ENCODE data around the gene EYS.

EYS gene

DNA sequence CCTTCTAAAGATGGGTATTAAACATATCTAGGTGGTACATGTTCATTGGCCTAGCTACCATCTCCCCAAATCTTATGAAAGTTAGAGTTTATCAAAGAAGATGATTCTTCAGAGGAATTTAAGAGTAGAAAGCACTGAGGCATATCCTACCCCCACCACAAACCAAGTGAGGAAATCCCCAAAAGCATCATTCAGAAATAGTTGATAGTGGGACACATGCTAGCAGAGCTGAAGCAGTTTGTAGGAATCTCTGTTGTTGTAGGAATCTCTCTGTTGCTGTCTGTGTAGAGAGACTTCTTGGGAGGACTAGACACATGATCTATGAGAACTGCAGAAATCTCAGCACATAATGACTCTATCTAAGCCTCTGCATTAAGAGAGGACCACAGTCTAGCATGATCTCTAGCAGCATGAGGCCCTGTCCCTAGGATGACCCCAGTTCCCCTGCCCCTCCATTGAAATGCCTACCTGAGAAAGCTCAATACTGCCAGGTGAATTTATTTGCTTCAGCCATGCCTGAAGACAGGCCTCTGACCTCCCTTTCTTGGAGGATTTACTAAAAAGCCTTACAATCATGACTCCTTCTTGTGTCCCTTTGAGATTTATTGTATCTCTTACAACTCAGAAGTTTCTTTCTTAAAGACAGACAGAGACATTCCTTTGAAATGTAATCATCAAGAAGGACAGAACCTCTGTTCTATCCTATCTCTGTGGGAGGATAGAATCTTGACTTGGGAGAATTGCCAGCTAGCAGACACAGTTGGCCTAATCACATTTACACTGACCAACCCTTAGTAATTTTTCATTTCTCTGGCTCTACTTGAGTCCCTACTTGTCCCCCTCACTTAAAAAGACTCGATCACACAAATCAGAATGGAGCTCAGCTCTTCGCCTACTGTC, 1489.1 kb downstream of the EYS start:
- ATAC-seq: no peak

DNA sequence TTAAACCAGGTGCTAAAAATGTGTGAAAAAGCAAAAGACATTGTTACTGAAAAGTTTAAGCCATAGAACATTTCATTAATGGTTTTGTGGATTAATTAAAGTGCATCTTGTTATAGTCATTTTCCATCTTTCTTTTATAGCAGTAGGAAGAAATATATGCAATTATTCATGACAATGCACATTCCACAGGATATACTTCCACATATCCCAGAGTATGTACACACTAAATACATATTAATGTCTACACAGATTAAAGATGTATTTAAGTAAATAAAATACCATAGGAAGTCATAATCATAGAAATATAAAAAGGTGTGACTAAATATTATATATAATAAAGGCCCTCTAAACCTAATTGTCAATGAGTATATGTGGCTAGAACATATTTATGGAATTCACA, 1492.7 kb downstream of the EYS start:
- no peak for ATAC-seq

DNA sequence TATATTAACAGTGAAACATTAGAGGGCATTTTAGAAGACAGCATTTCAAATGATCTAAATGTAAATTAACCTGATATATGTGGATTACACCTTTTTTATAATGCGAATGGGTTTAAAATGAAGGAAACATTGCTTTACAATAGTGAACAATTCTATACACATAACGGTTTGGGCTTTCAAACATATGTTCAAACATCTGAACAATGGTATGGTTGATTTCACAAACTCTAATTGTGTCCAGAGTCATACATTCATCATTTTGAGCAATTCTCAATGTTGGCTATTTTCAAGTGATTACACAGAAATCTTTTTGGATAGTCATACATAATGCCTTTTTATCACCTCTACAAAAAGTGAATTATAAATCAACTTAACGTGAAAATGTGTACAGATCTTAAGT, 1493.3 kb downstream of the EYS start:
- ATAC-seq: no peak

DNA sequence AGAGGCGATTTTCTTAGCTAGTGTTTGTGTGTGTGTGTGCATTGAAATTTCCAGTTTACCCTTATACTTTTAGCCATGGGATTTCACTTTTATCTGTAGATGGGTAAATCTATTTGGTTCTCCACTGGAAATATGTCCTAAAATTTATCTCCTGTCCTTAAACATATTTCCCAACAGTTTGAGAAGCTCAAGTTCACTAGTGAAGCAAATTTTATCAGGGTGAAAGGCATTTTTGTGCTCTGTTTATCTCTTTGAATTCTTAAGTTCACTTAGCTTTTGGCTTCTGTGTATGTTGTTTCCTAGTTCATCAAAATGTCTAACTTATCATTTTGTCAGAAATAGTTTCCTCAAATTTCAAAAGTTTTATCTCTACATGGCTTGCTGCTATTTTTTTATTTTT, 1509.8 kb downstream of the EYS start:
- no peak for ATAC-seq

DNA sequence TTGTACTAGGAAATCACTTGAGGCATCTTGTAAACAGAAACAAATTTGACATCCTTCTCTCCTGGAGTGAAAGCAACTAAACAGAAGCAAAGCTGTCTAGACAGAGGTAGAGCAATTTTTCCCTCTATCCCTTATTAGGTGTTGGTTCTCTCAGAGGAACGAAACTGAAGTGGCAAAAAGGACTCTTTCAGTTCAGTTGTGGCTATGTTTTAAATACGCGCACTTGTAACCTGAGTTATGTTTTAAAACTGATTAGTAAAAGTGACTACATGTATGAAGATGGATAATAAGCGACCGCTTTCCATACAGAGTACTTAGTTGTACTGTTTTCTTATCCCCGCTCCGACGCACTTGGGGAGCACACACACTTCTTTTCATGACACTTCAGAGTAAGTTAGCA, 1520.4 kb downstream of the EYS start:
- no peak for ATAC-seq

DNA sequence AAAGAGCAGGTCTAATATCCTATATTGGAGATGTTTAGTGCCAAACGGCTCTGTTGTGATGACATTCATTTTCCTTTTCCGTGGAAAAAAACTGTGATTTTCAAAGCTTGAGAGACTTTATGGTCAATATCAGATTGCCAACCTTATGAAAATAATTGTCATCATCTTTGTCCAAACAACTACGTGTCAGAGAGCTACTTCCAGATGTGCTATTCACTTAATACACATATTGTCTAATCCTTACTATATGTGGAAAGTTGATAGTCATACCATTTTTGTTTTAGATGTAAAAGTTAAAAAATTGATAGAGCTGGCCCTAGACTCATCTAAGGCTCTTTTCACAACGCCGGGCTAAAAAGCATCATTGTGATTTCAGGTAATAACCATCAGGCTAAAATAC, 1521.4 kb downstream of the EYS start:
- ATAC-seq: no peak

DNA sequence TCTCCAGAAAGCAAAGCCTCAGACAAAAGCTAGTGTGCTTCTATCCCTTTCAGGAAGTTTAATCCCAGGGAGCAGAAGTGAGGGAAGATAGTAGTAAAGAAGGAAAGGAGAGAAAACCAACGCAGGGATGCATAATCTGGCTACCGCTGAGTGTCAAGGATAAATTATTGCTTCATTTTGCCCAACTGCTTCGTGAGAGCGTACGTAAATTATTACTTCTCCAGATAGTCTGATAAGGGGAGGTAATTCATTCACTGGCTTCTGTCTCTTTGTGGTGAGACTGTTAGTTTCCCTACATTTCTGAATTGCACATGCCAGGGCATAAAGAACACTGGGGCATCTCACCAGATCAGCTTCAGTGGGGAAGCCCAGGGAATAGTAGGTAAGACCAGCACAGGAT, 1531.7 kb downstream of the EYS start:
- ATAC-seq: no peak

DNA sequence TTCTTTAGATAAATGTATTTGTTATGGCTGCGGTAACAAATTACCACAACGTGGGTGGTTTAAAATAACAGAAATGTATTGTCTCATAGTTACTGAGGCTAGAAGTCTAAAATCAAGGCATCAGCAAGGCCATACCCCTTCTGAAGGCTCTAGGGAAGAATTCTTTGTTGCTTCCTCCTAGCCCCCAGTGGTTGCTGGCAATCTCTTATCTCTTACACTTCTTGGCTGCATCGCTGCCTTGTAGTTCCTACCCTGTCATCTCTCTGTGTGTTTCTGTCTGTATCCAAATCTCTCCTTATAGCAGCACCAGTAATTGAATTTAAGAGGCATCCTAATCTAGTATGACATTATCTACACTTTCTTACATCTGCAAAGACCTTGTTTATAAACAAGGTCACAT, 1536.7 kb downstream of the EYS start:
- no peak for ATAC-seq

DNA sequence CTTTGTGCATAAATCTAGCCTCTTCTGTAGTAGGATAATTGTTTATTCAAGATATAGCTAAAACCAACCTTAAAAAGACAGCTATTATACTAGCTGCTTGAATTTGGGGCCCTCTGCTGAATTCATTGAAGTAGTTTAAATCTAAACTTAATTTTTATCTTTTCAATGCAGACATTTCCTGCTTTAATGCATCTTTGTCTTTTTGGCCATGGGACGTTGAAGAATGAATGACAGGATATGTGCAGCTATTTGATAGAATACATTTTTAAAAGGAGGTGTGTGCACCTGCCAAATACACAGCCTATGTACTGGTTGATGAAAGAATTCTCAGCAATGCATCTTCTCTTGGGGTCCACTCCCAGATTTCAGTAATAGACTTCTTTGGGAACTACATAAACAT, 1546.5 kb downstream of the EYS start:
- no peak for ATAC-seq

DNA sequence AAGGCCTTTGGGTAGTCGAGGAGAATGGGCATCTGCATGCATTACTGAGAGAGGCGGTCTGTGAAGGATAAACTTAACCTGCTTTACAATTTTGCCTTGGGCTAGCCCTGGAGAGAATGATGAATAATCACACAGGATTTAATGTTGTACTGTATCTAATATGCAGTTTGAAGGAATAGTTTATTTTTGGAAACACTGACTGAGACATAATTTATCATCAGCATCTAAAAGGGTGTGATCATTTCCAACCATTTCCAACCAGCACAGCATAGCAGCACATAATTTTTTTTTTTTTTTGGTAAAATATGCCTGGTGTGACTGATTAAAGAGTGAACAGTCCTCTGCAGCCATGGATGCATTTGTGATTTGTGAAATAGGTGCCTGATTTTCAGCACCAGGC, 1552.0 kb downstream of the EYS start:
- no peak for ATAC-seq

DNA sequence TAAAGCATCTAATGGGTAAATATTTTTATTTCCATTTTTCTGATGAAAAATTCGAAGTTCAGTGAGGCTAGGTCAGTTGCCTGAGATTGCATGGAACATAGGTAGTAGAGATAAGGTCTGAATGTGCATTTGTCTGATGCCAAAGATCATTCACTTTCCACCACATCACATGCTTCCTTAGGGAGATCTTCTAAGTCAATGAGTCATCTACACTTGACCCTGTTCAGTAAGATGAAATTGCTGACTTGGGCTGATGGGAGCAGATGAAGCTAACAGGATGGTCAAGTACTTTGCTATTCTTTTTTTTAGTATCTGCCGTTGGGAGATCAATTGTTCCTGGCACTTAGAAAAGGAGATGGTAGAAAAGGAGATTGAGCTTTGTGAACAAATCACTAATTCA, 1560.2 kb downstream of the EYS start:
- ATAC-seq: no peak

DNA sequence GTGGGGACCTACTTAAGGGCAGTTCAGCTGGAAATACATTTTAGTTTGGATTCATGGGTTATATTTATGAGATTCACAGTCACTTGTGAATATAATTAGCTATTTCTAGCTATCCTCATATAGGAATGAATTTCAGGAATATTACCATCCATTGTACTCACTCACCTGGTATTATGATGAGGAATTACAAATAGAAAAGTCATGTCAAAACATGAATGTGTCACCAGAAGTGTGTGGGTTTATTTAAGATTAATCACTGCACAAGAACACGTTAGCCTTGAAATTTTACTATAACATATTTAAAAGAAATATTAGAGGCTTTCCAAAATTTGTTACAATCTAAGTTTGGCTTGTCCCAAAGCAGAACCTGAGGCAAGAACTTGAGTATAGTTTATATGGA, 1560.9 kb downstream of the EYS start:
- ATAC-seq: no peak

DNA sequence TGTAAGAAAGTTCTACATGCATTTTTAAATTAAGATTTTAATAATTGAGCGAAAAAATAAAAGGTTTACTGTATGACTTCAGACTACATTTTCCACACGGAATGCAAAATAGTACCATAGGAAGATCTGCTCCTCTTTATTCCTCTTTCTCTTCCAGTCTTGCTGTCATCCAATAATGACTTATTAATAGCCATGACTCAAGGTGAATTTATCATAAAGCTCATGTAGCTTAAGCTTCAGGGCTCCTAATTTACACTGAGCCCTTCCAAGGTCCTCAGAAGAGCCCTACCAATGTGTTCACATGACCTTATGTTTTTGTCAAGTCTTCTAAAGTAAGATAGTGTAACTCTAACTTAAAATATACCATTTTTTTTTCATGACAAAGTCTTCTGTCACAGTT, 1561.4 kb downstream of the EYS start:
- no peak for ATAC-seq

DNA sequence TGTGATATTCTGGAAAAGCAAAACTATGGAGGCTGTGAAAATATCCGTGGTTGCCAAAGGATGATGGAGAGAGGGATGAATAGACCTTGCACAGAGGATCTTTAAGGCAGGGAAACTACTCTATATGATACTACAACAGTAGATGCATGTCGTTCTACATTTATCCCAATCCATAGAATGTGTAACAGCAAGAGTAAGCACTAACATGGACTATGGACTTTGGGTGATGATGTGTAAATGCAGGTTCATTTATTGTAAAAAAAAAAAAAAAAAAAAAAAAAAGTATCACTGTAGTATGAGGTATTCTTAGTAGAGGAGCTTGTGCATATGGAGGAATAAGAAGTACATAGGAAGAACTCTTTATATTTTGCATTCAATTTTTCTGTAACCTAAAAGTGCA, 1563.9 kb downstream of the EYS start:
- no peak for ATAC-seq

DNA sequence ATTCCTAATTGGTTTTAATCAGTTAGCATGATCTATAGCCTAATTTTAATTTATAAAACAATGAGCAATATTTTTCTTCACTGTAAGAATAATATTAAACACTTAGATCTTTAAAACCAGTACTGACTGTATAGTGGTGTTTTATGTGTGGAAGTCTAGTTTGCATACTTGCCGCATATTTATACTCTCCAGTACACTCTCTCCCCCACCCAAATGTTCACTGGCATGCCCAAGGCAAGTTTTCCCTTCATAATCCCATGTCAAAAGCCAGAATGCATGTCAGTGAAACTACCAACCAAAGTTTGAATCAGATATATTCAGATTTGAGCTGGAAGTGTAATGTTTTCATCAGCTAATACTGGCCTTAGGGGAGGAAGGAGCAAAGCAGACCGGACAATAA, 1565.3 kb downstream of the EYS start:
- ATAC-seq: no peak

DNA sequence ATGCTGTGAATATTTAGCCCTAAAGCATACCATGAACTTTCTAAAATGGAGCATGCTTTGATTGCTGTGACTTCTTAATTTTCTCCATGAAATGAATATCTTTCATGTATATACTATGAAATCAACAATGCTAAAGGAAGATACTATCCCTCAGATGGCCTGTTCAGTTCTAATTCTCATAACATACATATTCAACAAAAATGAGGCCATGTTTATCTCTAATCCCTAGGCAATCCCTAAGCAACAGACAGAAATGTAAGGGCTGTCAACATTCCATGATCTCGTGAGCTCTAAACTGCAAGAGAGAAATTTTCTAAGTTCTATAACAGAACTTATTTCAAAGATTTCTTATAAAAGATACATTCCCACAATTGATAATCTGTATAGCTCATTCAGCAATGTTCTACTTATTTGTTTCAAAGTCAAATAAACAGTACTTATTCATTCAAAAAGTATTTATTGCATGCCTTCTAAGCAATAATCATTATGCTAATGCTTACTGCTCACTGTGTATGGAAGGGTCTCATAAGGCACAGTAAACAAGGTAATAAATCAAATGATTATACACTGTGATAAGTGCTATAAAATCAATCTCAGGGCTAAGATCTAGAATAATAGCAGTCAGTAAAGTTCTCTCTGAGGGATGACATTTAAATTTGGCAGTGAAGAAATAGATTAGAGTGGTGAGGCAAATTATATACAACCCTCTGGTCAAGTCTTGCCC, 1578.6 kb downstream of the EYS start:
- no peak for ATAC-seq

DNA sequence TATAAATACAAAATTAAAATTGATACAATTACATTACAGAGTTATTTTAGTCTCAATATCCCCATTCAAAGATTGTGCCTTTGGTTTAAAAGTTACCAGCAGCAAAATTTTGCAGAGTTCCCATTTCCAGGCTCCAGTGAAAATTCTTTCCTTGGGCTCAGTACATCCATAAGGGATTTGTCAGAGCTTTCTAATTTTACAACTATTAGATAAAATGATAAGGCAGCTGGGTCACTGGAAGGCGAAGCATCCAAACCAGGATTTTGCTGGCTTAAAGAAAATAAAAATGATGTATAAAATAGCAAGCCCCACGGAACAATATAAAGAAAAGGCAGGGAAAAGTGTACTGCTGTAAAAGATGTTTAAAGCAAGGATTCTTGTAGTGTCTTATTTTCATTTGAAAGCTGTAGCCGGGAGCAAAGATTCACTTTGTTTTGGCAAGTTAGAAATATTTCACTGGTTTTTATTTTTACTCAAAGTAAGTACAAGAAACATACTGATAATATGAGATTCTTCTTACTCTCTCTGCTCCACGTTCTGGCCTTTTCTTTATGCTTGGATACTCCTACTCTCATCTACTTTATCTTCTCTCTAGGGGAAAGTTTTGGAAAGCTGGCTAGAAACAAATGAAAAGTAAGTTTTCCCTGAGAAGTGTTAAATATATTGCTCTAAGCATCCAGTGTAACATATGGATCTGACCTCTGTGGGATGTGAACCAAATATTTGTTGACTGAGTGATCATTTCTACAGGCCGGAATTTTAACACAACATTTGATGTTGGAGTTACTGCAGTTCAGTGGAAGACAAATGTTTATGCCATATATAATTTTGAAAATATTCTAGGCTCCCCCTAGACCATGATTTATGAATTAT, 1583.0 kb downstream of the EYS start:
- no peak for ATAC-seq

DNA sequence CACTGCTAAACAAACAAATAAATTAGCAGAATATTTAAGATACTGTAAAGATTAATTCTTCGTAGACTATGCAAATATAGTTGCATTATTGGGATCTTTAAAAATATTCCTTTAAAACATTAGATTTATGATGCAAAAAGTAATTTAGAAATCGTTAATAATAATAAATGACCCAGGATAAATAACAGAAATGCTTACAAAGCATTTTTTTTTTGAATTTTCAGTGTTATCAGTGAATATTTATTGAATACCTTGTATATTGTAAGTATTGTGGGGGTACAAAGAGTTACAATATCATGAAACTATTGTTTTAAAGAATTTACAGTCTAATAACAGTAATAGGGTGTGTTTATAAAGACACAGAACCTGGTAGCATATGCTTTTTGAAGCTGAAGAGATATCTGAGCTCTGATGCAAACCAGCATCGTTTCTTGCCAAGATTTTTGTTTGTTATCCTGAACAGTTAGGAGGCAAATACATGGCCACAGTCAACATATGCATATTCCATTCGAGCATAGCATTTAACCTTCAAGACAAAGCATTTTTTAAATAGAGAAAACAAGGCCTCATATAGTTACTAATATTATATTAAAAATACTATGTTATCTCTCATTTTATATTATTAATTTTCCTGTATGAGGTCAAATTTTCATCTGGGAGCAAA, 1584.2 kb downstream of the EYS start:
- ATAC-seq: no peak

DNA sequence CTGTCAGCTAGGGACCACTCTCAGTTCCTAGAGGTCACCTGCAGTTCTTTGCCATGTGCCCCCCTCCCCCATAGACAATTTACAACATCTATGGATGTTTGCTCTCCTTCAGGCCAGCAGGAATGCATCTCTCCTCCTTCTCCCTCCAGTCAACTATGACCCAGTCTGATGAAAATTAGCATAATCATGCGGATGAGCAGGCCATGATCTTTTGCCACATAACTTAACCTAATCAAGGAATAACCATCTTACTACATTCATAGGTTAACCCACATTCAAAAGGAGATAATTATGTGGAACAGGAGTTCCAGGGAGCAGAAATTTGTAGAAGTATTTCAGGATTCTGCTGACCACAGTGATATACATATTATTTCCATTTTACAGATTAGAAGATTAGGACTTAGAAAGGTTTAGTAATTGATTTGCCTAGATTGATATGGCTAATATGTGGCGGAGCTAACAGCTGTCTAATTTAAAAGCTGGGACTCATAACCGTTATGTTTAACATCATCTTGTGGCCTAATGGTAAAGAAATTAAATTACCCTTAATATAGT, 1585.9 kb downstream of the EYS start:
- ATAC-seq: no peak

DNA sequence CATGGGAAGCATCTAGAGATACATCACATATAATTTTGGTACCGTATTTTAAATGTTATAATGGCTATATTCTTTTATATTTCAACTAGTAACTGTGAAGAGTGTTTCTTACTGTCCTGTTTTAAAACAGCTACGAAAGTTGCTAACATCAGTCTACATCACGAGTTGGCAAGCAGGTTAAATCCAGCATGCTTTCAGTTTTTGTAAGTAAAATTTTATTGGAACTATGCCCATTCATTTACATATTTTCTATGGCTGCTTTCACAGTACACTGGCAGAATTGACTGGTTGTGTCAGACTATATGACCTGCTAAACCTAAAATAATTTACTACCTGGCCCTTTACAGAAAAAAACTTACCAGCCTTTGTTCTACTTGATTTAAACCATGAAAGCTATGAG, 1593.3 kb downstream of the EYS start:
- ATAC-seq: no peak

DNA sequence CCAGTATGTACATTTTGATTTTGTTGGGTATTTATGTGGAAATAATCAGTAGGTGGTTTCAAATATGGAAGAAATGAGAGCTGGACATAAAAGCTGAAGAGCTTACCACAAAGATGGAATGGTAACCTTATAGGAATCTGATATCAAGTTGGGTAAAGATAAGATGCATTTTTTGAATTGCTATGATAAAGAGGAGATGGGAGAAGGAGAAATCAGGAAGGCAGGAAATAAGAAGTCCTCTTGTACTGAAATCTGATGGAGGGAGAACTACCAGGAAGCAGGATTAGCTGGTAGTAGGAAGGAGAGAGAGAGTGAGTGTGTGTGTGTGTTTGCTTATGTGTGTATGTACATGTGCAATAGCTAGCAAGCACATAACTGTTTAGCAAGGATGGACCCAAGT, 1603.0 kb downstream of the EYS start:
- no peak for ATAC-seq

DNA sequence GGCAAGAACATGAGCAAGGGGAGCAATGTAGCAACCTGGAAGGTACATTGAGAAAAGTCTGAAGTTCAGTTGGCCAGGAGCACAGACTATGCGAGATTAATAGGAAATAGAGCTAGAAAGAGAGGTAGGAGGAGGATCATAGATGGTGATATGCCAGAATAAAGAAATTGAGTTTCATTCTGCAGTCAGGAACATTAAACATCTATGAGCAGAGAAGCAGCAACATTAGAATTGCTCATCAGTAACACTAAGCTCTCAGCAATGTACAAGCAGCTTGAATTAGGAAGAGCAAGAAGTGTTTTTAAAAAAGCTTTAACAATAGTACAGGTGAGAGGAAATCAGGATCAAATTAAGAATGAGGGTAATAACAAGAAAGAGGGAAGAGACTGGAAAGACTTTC, 1603.5 kb downstream of the EYS start:
- ATAC-seq: no peak
